PFSK-1 (cell line): ENCODE data around the gene AQP1.

Experiments used
- FOXP2 ChIP-seq: optimal IDR thresholded peaks from 2 replicates; pipeline ENCODE3; 2011; ENCODE audit warnings: borderline replicate concordance, control low read depth, inconsistent platforms; ENCODE audit not compliant: insufficient read depth; ENCODE audit errors: extremely low read length, extremely low read depth
- POLR2AphosphoS5 ChIP-seq: IDR thresholded peaks from 2 replicates; pipeline ENCODE4 v1.6.1; 2012; ENCODE audit warnings: low read depth, mild to moderate bottlenecking, control low read depth, low read length, moderate library complexity
- SIN3A ChIP-seq: IDR thresholded peaks from 2 replicates; pipeline ENCODE4 v1.6.1; 2012; ENCODE audit warnings: mild to moderate bottlenecking, low read length, moderate library complexity, borderline replicate concordance; ENCODE audit not compliant: insufficient read depth
- TAF1 ChIP-seq: IDR thresholded peaks from 2 replicates; pipeline ENCODE4 v1.6.1; 2012; ENCODE audit warnings: low read length, control low read depth, borderline replicate concordance; ENCODE audit not compliant: insufficient read depth
- TF ChIP-seq, protein P1 (sequence below), 2 experiments: IDR thresholded peaks; 2 replicates each; pipeline versions ENCODE4 v1.6.1 to v1.8.0; 2011 to 2012; ENCODE audit warnings: low read depth in 2 of 2, low read length in 2 of 2, control low read depth in 1 of 2, inconsistent platforms in 1 of 2, mild to moderate bottlenecking in 1 of 2, moderate library complexity in 1 of 2; ENCODE audit not compliant: insufficient read depth in 1 of 2

AQP1 gene

DNA sequence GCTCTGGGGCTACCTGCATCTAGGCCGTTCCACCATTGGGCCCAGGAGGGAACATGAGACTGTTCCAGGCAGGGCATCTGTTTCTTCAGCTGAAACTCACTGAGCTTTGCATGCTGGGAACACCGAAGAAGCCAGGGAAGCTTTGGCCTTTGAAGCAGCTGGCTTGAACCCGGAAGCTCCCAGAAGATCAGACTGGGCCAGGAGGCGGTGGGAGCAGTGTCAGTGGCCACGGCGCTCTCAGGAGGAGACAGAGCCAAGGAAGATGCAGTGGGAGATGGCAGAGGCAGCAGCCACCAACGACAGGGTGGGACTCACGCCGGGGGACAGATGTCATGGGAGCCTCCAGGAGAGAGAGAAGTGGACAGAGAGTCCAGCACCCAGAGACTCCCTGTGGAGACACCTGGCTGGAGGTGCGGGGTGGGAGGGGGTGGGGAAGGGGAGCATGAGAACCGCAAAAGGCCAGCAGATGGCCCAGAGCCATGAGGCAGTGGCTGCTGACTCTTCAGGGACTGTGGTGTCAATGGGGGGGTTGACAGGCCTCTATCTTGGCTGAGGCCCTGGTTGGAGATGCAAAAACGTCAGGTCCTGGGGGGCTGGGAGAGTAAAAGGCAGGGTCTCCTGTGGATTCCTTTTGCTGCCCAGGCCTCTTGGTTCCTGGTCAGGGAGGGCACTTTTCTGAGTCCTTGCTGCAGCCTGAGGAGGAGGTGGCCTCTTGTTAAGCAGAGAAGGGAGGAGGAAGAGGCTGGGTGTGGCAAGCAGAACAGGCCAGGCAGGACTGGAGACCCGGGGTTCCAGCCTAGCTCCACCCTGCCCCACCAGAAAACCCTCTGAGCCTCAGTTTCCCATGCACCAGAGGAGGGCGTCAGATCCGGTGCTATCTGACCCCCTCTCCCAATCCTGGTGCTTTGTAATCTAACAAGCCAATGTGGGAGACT is 6.3 kb upstream of the AQP1 start:
- TF ChIP-seq POLR2AphosphoS5 (no peak), FOXP2 (no peak), SIN3A (no peak), TAF1 (no peak)
- TF ChIP-seq, protein P1, sequence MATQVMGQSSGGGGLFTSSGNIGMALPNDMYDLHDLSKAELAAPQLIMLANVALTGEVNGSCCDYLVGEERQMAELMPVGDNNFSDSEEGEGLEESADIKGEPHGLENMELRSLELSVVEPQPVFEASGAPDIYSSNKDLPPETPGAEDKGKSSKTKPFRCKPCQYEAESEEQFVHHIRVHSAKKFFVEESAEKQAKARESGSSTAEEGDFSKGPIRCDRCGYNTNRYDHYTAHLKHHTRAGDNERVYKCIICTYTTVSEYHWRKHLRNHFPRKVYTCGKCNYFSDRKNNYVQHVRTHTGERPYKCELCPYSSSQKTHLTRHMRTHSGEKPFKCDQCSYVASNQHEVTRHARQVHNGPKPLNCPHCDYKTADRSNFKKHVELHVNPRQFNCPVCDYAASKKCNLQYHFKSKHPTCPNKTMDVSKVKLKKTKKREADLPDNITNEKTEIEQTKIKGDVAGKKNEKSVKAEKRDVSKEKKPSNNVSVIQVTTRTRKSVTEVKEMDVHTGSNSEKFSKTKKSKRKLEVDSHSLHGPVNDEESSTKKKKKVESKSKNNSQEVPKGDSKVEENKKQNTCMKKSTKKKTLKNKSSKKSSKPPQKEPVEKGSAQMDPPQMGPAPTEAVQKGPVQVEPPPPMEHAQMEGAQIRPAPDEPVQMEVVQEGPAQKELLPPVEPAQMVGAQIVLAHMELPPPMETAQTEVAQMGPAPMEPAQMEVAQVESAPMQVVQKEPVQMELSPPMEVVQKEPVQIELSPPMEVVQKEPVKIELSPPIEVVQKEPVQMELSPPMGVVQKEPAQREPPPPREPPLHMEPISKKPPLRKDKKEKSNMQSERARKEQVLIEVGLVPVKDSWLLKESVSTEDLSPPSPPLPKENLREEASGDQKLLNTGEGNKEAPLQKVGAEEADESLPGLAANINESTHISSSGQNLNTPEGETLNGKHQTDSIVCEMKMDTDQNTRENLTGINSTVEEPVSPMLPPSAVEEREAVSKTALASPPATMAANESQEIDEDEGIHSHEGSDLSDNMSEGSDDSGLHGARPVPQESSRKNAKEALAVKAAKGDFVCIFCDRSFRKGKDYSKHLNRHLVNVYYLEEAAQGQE (IDR thresholded peaks at IDR 0.05; ENCODE audit: insufficient read depth in 1 of 2, low read depth in 2 of 2, low read length in 2 of 2) = no peak

DNA sequence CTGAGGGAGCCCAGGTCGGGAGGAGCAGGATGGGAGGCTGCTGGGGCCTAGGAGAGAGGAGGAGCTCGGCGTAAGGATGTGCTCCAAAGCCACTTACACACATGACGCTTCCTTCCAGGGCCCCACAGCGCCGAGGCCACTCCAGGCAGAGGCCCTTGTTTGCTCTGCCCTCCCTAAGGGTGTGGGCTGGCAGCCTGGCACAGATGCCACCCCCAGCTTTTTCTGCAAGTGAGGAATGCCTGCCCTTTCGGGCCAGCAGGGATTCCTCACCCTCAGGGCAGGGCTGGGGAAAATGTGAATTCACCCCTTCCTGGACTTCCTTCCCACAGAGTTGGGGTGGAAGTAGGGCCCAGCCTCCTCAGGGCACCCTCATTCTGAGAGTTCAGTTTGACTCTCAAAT is 5.6 kb upstream of the AQP1 start:
- TF ChIP-seq POLR2AphosphoS5 (no peak), TAF1 (no peak), SIN3A (no peak), FOXP2 (no peak)
- TF ChIP-seq, protein P1 (IDR thresholded peaks at IDR 0.05; ENCODE audit: insufficient read depth in 1 of 2, low read depth in 2 of 2, low read length in 2 of 2) = no peak

- TF ChIP-seq POLR2AphosphoS5 (no peak), SIN3A (no peak), FOXP2 (no peak), TAF1 (no peak)
- TF ChIP-seq, protein P1 (IDR thresholded peaks at IDR 0.05; ENCODE audit: insufficient read depth in 1 of 2, low read depth in 2 of 2, low read length in 2 of 2) = no peak
Measured at GRCh38 chr7:30906515-30907240, 5.0 kb upstream of the AQP1 start.

GRCh38 chr7:30907527-30908267 is 4.0 kb upstream of the AQP1 start:
- TF ChIP-seq FOXP2 = no peak
- TF ChIP-seq, protein P1 (IDR thresholded peaks at IDR 0.05; ENCODE audit: insufficient read depth in 1 of 2, low read depth in 2 of 2, low read length in 2 of 2) = no peak
- no peak for TF ChIP-seq SIN3A
- no peak for TF ChIP-seq POLR2AphosphoS5
- no peak for TF ChIP-seq TAF1
